A549 (cell line): ENCODE data around the gene NMNAT2.

ENCODE experiments used
- EP300 ChIP-seq, 2 experiments: fragments of >200 bp; sonication (Bioruptor Twin); formaldehyde crosslinking; IDR thresholded peaks; 2 replicates in 1 of 2; 3 replicates in 1 of 2; pipeline ENCODE4 v1.6.1; 2016 to 2017
- POLR2A ChIP-seq: IDR thresholded peaks from 2 replicates; pipeline ENCODE4 v1.6.1; 2012; ENCODE audit warnings: mild to moderate bottlenecking, low read length
- TF ChIP-seq, protein P1 (sequence below): fragments of >200 bp; sonication (Bioruptor Twin); formaldehyde crosslinking; IDR thresholded peaks from 3 replicates; pipeline ENCODE4 v1.5.1; 2016

DNA sequence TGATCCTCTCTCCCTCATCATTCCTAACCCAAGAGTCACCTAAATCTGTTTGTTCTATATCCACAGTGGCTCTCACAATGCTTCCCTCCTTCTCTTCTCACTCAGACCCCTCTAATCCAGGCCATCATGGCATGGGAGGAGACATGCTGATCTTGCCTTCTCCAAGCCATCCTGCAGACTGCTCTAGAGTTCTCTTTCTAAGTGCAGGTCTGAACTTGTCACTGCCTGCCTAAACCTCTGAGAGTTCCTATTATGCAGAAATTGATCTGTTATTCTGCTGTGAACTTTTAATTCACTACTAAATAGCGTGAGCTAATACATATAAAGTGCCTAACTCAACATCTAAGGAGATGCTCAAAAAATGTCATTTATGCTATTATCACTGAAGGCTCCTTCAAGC, 205.3 kb downstream of the NMNAT2 start:
- no peak for TF ChIP-seq EP300 (IDR thresholded peaks at IDR 0.05)
- TF ChIP-seq, protein P1, sequence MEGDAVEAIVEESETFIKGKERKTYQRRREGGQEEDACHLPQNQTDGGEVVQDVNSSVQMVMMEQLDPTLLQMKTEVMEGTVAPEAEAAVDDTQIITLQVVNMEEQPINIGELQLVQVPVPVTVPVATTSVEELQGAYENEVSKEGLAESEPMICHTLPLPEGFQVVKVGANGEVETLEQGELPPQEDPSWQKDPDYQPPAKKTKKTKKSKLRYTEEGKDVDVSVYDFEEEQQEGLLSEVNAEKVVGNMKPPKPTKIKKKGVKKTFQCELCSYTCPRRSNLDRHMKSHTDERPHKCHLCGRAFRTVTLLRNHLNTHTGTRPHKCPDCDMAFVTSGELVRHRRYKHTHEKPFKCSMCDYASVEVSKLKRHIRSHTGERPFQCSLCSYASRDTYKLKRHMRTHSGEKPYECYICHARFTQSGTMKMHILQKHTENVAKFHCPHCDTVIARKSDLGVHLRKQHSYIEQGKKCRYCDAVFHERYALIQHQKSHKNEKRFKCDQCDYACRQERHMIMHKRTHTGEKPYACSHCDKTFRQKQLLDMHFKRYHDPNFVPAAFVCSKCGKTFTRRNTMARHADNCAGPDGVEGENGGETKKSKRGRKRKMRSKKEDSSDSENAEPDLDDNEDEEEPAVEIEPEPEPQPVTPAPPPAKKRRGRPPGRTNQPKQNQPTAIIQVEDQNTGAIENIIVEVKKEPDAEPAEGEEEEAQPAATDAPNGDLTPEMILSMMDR, result no peak
- TF ChIP-seq POLR2A, result no peak
